Mammary epithelial cell (primary cell): ENCODE data around the gene NDUFC1.

Experiments
- EZH2 ChIP-seq: IDR thresholded peaks from 2 replicates; pipeline ENCODE4 v1.6.1; 2012; ENCODE audit warnings: low read length, inconsistent platforms, borderline replicate concordance
- TF ChIP-seq, protein P1 (sequence below), 2 donors: IDR thresholded peaks in 1 of 2; conservative IDR thresholded peaks in 1 of 2; 2 replicates each; pipeline ENCODE4 v1.5.1; 2011 to 2012; ENCODE audit warnings: inconsistent platforms in 2 of 2, low read length in 2 of 2, mild to moderate bottlenecking in 2 of 2, control low read depth in 1 of 2, low read depth in 1 of 2; ENCODE audit not compliant: insufficient read depth in 1 of 2; ENCODE audit errors: extremely low read depth in 1 of 2

- TF ChIP-seq, protein P1, sequence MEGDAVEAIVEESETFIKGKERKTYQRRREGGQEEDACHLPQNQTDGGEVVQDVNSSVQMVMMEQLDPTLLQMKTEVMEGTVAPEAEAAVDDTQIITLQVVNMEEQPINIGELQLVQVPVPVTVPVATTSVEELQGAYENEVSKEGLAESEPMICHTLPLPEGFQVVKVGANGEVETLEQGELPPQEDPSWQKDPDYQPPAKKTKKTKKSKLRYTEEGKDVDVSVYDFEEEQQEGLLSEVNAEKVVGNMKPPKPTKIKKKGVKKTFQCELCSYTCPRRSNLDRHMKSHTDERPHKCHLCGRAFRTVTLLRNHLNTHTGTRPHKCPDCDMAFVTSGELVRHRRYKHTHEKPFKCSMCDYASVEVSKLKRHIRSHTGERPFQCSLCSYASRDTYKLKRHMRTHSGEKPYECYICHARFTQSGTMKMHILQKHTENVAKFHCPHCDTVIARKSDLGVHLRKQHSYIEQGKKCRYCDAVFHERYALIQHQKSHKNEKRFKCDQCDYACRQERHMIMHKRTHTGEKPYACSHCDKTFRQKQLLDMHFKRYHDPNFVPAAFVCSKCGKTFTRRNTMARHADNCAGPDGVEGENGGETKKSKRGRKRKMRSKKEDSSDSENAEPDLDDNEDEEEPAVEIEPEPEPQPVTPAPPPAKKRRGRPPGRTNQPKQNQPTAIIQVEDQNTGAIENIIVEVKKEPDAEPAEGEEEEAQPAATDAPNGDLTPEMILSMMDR (conservative IDR thresholded peaks at IDR 0.05 in 1 of 2, IDR thresholded peaks at IDR 0.05 in 1 of 2; ENCODE audit: extremely low read depth in 1 of 2, insufficient read depth in 1 of 2, low read depth in 1 of 2, low read length in 2 of 2), result no peak
- TF ChIP-seq EZH2, result no peak
Observed at GRCh38 chr4:139331185-139331584, 28.9 kb upstream of the NDUFC1 start.
